ENCODE measurements around the gene RBM18.

Gene RBM18

DNA sequence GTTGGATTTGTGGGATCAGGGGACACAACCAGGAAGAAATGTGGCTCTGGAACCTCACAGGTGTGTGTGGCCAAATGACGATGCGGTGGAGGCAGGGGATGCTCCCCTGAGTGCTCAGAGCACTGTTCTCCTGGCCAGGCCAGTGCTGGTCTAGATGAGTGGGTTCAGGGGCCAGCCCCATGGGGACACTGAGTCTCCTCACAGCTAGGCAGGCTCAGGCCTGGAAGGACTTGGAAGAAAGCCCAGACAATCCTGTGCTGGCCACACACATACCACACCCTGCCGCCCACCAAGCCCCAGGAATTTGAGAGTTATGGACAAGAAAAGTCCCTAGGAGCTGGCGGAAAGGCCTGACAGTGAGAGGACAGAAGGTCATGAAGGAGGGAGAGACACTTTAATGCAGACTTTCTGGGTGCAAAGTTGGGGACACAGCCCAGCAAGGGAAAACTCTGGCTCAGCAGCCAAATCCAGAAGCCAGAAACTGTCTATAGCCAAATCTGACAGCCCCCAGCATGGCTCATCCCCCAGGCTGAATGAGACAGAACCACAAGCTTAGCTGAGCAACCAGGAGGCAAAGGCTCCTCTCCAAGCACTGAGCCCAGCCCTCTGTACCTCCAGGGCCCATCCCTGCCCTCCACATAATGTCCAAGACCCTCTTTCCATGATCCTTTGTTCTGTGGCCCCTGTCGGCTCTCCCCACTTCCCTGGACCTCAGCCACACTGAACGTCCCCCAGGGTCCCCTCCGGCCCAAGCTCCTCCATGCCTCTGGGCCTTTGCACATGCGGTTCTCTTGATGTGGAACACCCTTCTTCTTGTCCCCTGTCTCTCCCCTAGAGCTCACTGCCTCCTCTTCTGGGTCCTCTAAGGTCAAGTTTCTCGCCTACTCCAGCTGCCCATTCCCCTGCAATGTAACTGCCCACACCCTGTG is 58.3 kb downstream of the RBM18 start:
- DNase-seq: no peak

DNA sequence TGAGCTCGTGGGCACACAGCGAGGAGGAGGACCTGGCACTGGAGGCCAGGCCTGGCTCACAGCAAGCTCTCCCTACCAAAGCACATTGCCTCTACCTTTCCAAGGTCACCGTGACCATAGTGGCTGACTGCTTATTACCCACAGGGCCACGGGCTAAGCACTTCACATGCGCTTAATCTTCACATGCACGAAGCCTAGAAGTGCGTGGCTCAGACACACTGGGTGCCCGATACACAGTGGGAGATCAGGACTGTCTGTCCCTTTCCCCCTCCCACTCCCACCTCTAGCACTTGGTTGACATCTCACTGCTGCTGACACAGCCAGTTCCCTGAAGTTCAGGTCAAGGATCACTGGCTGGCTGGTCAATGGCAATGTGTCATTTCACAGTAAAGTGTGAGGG is 59.5 kb downstream of the RBM18 start:
- no peak for DNase-seq

DNA sequence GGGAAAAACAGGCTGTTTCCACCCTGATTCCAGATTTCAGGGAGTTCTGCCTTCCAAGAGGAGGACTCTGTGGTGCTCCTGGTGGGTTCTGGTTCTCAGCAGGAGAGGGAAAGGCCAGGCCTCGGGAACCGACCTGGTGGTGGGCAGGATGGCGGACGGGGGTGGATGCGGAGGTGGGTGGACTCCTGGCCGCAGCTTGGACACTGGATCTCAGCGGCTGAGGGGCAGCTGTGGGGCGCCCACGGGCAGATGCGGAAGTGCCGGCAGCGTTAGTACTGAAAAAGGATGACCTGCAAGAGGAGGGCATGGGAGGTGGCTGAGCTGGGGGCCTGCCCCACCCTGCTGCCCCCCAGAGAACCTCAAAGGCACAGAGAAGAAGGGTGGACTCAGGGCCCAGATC is 60.1 kb downstream of the RBM18 start:
- DNase-seq: no peak

DNA sequence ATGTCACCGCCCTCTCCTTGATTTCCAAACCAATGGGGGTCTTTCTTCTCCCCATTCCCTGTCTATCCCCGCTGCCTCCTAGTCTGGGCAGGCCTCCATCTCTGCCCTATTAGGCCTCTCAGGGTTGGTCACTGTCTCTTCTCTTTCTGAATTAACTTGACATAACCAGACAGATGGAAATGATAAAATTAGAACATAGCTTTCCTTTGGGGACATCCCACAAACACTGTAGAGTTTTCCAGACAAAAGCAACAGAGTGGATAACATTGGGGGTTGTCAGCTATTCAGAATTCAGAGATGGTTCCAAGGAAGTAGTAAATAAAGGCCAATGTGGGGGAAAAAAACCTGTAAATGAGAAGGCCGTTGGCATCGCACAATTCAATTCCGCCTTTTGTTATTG is 60.6 kb downstream of the RBM18 start:
- no peak for DNase-seq

DNA sequence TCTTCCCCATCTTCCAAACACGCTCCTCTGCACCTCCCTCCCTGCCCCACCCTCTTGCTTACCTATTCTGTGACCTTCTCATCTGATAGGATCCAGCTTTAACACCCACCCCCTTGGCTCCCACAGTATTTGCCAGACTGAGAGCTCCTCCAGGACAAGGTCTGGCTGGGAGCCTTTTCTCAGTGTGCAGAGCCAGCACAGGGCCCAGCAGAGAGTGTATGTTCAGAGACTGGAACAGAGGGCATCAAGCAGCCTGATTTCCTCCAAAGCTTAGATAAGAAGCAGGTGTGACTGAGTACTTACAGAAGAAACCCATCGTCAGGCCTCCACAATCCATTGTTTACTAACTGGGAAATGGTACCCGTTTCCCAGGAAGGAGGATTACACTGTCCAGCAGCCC is 62.5 kb downstream of the RBM18 start:
- DNase-seq: no peak

DNA sequence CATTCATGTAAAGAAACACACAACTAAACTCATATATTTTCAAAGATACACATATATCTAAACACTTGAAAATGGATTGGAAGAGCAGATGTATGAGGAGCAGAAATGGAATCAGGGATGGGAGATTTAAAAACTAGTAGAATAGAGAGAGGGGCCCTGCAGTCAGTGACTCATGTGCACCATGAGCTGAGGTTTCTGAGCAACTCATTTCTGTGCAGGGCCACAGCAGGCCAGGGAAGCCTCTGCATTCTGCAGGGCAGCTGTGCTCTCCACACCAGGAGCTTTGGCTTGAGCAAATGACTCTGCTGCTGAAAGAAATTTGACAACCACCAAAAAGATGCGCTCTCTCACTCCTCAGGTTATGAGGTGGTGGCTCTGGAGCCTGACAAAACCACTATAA is 63.0 kb downstream of the RBM18 start:
- no peak for DNase-seq

DNA sequence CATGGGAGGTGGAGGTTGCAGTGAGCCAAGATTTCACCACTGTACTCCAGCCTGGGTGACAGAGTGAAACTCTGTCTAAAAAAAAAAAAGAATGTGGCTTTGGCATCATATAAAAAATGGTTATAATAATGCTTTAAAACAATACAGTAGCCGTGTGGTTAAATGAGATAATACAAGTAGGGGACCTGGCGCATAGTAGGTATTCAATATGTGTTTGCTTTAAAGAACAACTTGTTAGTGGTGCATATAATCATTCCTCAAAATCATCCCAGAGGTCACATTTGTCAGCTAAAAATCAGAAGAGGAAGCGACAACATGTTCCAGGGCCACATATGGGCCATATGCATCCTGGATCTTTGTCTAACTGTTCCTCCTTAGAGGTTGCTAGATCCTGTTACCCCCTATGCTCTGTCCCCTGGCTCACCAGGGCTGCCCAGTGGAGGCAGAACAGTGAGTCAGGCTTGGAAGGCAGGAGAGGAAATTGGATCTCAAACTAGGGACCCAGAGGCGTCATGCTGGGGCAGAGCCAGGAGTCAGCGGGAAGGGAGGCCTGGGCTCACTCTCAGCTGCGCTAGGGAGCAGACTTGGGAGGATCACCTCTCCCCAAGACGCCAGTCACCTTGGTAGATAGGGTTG is 63.6 kb downstream of the RBM18 start:
- DNase-seq: no peak

DNA sequence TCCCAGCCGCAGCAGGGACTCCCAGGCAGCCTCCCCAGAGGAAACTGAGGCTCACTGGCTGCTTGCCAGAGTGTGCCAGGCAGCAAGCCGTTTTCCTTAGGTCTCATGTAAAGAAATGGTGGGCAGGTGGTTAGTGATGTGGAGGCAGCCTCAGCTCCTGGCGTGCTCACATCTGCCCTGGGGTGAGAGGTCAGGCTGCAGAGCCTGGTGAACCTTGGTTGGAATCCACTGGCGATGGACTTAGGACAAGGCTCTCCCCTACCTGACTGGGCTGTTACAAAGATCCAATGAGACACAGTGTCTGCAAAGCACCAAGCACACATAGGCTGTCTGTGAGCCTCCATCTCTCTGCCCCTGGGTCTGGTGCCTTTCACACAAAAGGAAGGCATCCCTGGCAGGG is 66.8 kb downstream of the RBM18 start:
- no peak for DNase-seq

DNA sequence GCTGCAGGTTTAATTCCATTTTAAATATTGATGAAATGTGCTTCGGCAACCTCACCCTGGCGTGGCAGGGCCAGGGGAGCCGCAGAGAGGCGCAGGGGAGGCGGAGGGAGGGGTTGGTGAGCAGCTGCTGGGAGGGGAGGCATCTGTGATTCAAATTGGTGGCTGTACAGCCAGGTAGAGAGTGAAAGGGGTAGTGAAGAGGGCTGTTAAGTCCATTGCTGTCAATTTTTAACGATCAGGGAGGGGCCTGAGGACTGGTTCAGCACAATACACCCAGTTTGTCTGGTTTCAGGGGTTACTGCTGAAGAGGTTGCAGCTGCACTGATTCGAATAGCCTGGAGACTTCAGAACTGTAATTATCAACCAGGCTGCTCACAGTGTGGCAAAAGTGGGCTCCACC is 67.2 kb downstream of the RBM18 start:
- DNase-seq: no peak

DNA sequence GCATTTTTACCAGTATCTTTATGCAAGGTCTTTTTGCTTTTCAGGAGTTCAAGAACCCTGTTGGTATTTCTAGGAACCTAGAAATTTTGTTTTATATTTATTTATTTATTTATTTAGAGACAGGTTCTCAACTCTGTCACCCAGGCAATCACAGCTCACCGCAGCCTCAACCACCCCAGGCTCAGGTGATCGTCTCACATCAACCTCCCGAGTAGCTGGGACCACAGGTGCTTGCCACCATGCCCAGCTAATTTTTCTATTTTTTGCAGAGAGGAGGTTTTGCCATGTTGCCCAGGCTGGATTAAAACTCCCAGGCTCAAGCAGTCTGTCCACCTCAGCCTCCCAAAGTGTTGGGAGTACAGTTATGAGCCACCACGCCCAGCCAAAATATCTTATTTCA is 68.8 kb downstream of the RBM18 start:
- DNase-seq: no peak

DNA sequence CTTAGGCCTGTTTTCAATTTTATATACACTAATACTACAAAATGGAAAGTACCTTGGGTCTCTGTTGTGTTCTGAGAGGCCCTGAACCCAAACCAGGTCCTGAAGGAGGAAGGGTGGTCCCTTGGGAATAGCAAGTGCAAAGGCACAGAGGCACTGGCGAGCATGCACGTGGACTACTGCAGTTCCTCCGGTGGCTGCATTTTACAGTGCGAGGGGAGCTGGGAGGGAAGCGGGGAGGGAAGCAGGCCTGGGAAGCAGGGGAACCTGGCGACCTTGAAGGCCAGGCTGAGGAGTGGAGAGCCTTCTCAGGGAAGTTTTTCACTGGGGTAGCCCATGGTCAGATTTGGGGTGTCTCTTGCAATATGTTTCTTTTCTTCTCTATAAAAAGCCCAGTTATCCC is 71.0 kb downstream of the RBM18 start:
- DNase-seq: no peak

DNA sequence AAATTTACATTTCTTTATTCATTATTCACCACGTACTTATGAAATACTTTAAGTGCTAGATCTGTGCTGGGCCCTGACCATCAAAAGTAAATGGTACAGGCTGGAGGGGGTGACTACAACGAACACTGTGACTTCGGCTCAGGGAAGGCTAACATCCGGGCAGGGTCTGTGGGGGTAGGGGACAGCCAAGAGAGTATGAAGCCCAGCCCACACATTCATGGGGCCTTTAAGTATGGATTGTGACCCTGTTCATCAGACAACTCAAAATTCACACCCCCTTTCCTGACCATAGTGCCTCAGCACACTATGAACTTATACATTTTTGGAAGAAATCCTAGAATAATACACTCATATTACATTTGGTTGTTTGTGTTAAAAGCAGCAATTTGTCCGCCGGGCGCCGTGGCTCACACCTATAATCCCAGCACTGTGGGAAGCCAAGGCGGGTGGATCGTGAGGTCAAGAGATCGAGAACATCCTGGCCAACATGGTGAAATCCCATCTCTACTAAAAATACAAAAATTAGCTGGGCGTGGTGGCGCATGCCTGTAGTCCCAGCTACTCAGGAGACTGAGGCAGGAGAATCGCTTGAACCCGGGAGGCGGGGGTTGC is 71.6 kb downstream of the RBM18 start:
- DNase-seq: no peak

DNA sequence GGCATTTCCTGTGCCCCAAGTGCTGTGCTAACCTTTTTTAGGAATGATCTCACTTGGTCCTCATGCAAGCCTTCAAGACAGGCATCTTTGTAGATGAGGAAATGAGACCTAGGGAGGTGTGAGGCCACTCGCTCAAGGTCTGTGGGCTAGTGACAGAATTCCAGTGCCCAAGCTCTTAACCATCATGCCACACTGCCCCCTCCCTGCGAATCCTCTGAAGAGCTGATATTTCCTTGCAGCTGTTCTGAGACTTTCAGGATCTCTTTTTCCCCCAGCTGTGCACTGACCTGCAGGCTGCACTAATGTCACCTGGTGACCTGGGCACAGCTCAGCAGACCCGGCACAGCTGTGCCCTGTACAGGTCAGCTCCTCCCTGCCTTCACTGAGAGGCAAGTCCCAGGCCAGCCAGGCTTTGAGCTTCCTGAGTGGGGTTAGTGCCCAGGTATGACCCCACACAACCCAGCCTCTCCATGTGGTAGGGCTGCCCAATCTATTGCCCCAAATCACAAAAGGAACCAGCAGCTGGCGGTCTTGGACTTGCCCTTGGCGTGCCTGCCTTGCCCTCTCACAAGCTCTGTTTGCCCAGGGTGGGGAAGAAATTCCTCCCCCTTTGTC is 72.3 kb downstream of the RBM18 start:
- DNase-seq: no peak

DNA sequence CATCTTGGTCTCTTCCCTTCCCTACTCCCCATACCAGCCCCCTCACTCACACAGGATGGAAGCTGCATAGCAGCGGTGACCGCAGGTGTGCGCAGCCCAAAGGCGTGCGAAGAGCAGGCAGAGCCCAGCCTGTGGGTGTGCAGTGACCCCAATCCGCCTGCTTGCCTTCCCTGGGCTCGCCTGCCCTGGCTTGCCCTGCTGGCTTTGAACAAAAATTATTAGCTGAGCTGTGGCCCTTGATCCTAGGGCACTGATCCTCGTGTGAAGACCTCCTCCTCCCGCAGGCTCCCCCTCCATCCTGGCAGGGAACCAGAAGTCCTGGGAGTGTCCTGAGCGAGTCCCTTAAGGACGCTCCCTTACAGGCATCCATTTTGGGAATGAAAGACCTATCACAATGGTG is 73.1 kb downstream of the RBM18 start:
- DNase-seq: no peak

DNA sequence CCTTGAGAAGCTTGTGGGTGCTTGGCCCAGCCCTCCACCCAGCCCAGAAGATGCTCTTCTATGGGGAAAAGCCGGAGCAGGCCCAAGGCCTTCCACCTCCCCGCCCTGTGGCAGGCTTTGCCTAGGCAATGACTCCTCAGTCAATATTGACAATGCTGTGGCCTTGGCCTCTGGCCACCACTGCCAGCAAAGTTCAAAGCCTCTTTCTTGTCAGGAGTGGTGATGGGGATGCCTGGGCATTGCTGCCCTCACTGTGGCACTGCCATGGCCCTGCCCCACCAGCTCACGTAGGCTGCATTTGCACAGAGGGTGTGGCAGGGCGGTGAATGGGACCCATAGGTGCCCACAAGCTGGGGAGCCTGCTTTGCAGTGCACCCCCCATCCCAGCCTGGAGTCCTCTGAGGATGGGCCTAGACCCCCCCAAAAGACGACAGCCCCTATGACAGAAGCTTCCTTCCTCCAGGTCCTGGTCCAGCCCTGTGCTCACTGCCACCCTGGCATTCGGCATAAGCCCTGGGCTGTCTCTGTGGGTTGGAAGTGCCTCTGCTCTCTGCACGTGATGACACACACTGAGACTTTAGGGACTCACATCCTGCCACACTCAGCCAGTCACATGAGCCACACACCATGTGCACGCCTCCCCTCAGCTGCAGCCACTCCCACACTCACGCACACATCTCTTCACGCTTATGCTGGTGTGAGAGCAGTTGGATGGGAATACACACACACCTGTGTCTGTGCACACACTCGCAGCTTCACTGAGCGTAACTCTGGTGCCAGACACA is 73.9 kb downstream of the RBM18 start:
- peak in 13 of 56 donors; percentile 0 to 49 (median 14) for DNase-seq

DNA sequence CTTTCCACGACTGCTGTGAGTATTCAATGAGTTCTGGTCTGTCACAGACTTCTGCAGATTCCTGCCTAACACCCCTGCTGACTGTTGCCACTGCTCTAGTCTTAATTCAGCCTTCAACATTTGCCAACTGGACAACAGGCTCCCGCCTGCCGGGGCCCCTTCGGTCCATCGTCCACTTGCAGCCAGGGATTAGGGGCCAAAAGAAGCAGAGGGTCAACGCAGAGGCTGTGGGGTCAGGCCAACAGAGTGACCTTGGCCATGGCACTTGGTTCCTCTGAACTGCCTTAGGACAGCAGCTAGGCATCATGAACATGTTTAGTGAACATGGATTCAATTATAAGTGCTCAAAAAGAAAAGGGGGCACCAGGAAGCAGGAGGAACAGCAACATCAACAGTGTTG is 76.3 kb downstream of the RBM18 start:
- no peak for DNase-seq
